Nasal cavity respiratory epithelium epithelial cell of viscerocranial mucosa (primary cell): Measurements from ENCODE around the gene HPS5. TPM values are rescaled to one million over a fixed set of nuclear protein-coding genes. Genes with fewer than 3 reads are reported as not detected.

ENCODE experiments used
- total RNA-seq: library from RNA; depleted of rRNA; stranded (reverse); fragments of >200 nt; gene quantifications from 2 replicates; pipeline ENCODE4 v1.2.3, GENCODE V29; 2014

The HPS5 gene
- total RNA-seq: 65.5 and 87.8 TPM in 2 replicates

GRCh38 chr11:18321969-18322711 is at the start of gene HPS5, which contains the start of gene GTF2H1:
Gene HPS5, minus strand, starts transcription at chr11:18322140. Its CDS starts 4,282 bp downstream, at chr11:18317858.
Gene GTF2H1, plus strand, starts transcription at chr11:18322567. Its CDS starts 10,508 bp downstream, at chr11:18333075.

GRCh38 chr11:18265949-18266348 is 56.0 kb downstream of the HPS5 start, which contains the start of gene SAA1:
Gene SAA1, plus strand, starts transcription at chr11:18266264. Its CDS starts 624 bp downstream, at chr11:18266888.

GRCh38 chr11:18248561-18248960 is 73.4 kb downstream of the HPS5 start, which contains the start of gene SAA2:
Gene SAA2, minus strand, starts transcription at chr11:18248668. Its CDS starts 657 bp downstream, at chr11:18248011.

GRCh38 chr11:18236664-18237356 is 85.1 kb downstream of the HPS5 start, which contains the start of gene SAA4:
Gene SAA4, minus strand, starts transcription at chr11:18236802. Its CDS starts 876 bp downstream, at chr11:18235926.

Other genes with a start within 250 kb of the HPS5 start
- 16.7 and 17.2 TPM in 2 replicates for gene SAAL1, start 216.1 kb downstream of the HPS5 start, total RNA-seq
- gene MRGPRX3, start 189.6 kb downstream of the HPS5 start, total RNA-seq: under 0.01 and 0.21 TPM in 2 replicates
- gene MRGPRX4, start 149.3 kb downstream of the HPS5 start, total RNA-seq: not detected in 2 replicates
- gene SAA4, start 85.3 kb downstream of the HPS5 start, total RNA-seq: 0.64 TPM in 1 of 2 replicates, not detected in the other
- gene SAA2, start 73.5 kb downstream of the HPS5 start, total RNA-seq: 1.7 and 37.6 TPM in 2 replicates
- gene SAA1, start 55.9 kb downstream of the HPS5 start, total RNA-seq: 10.3 and 80.4 TPM in 2 replicates
- gene GTF2H1, start 427 bp upstream of the HPS5 start, total RNA-seq: 94.9 and 96.7 TPM in 2 replicates
- 451 and 1,044 TPM in 2 replicates for gene LDHA, start 72.4 kb upstream of the HPS5 start, total RNA-seq
- not detected in 2 replicates for gene LDHC, start 90.2 kb upstream of the HPS5 start, total RNA-seq
- not detected in 2 replicates for gene LDHAL6A, start 133.7 kb upstream of the HPS5 start, total RNA-seq
- gene TSG101, start 204.8 kb upstream of the HPS5 start, total RNA-seq: 59.7 and 62.9 TPM in 2 replicates